Mesenchymal stem cell (in vitro differentiated cells and primary cell): ENCODE data around the gene RBM6.

Experiments used
- DNase-seq: peaks from one replicate; pipeline ENCODE4 v3.0.0-alpha.2; 2013
- H2AFZ ChIP-seq: one replicate; pipeline ENCODE4 v1.6.1; 2013; ENCODE audit warnings: low read depth, mild to moderate bottlenecking, control low read depth, inconsistent platforms, low read length, moderate library complexity
- H2AK5ac ChIP-seq: 2 replicates; pipeline ENCODE4 v1.6.1; 2013; ENCODE audit warnings: low read length, moderate library complexity, mild to moderate bottlenecking, inconsistent platforms; ENCODE audit not compliant: severe bottlenecking
- H2BK120ac ChIP-seq: one replicate; pipeline ENCODE4 v1.6.1; 2013; ENCODE audit warnings: low read depth, mild to moderate bottlenecking, inconsistent platforms, low read length, moderate library complexity
- H2BK12ac ChIP-seq, 2 experiments: one replicate each; pipeline ENCODE4 v1.6.1; 2013; ENCODE audit warnings: inconsistent platforms in 2 of 2, low read length in 2 of 2, mild to moderate bottlenecking in 2 of 2, moderate library complexity in 2 of 2, control low read depth in 1 of 2
- H2BK15ac ChIP-seq: one replicate; pipeline ENCODE4 v1.6.1; 2013; ENCODE audit warnings: mild to moderate bottlenecking, low read depth, inconsistent platforms; ENCODE audit not compliant: poor library complexity, severe bottlenecking
- H2BK5ac ChIP-seq: 2 replicates; pipeline ENCODE4 v1.6.1; 2013; ENCODE audit warnings: low read depth, mild to moderate bottlenecking, low read length, control low read depth, inconsistent platforms; ENCODE audit not compliant: poor library complexity, severe bottlenecking
- H3K14ac ChIP-seq, 2 experiments: one replicate each; pipeline ENCODE4 v1.6.1; 2013; ENCODE audit warnings: inconsistent platforms in 2 of 2, low read length in 2 of 2, control low read depth in 1 of 2, mild to moderate bottlenecking in 1 of 2, moderate library complexity in 1 of 2
- H3K18ac ChIP-seq, 2 experiments: one replicate each; pipeline ENCODE4 v1.6.1; 2013; ENCODE audit warnings: inconsistent platforms in 2 of 2, low read length in 2 of 2, control low read depth in 1 of 2, low read depth in 1 of 2, mild to moderate bottlenecking in 1 of 2
- H3K23ac ChIP-seq, 2 experiments: one replicate each; pipeline ENCODE4 v1.6.1; 2013; ENCODE audit warnings: inconsistent platforms in 2 of 2, low read length in 2 of 2, mild to moderate bottlenecking in 2 of 2, moderate library complexity in 2 of 2, control low read depth in 1 of 2
- H3K27ac ChIP-seq: 2 replicates; pipeline ENCODE4 v1.5.1; 2013; ENCODE audit warnings: mild to moderate bottlenecking, moderate library complexity, low read length, control low read depth, inconsistent platforms; ENCODE audit not compliant: poor library complexity, severe bottlenecking
- H3K27me3 ChIP-seq, 2 experiments: 2 replicates each; pipeline versions ENCODE4 v1.6.1 to v1.7.0; 2013; ENCODE audit warnings: low read length in 2 of 2, mild to moderate bottlenecking in 2 of 2, moderate library complexity in 2 of 2, control low read depth in 1 of 2, inconsistent platforms in 1 of 2; ENCODE audit not compliant: control insufficient read depth in 1 of 2, insufficient read depth in 1 of 2
- H3K36me3 ChIP-seq, 2 experiments: 2 replicates each; pipeline versions ENCODE4 v1.6.1 to v1.7.0; 2013; ENCODE audit warnings: low read length in 2 of 2, control low read depth in 1 of 2, inconsistent platforms in 1 of 2, low read depth in 1 of 2, mild to moderate bottlenecking in 1 of 2; ENCODE audit not compliant: insufficient read depth in 2 of 2, control insufficient read depth in 1 of 2
- H3K4ac ChIP-seq, 2 experiments: one replicate each; pipeline ENCODE4 v1.6.1; 2013; ENCODE audit warnings: inconsistent platforms in 2 of 2, low read length in 2 of 2, mild to moderate bottlenecking in 2 of 2, moderate library complexity in 2 of 2, control low read depth in 1 of 2, low read depth in 1 of 2
- H3K4me1 ChIP-seq: 2 replicates; pipeline ENCODE4 v1.6.1; 2013; ENCODE audit warnings: low read depth, low read length, control low read depth; ENCODE audit not compliant: control insufficient read depth, insufficient read depth
- H3K4me2 ChIP-seq: 2 replicates; pipeline ENCODE4 v1.6.1; 2013; ENCODE audit warnings: low read length, mild to moderate bottlenecking, inconsistent platforms; ENCODE audit not compliant: poor library complexity, severe bottlenecking
- H3K4me3 ChIP-seq, 2 experiments: 2 replicates each; pipeline versions ENCODE4 v1.5.1 to v1.7.0; 2013; ENCODE audit warnings: low read length in 2 of 2, mild to moderate bottlenecking in 2 of 2, control low read depth in 1 of 2, low read depth in 1 of 2; ENCODE audit not compliant: insufficient read depth in 1 of 2
- H3K79me1 ChIP-seq: replicated peaks from 2 replicates; pipeline ENCODE4 v1.6.1; 2013; ENCODE audit warnings: mild to moderate bottlenecking, control low read depth, low read length, inconsistent platforms; ENCODE audit not compliant: poor library complexity, severe bottlenecking
- H3K9ac ChIP-seq: 2 replicates; pipeline ENCODE4 v1.7.0; 2013; ENCODE audit warnings: mild to moderate bottlenecking, low read length, moderate library complexity
- H3K9me3 ChIP-seq: 2 replicates; pipeline ENCODE4 v1.7.0; 2013; ENCODE audit warnings: mild to moderate bottlenecking, low read length; ENCODE audit not compliant: control insufficient read depth
- H4K8ac ChIP-seq: one replicate; pipeline ENCODE4 v1.6.1; 2013; ENCODE audit warnings: inconsistent platforms, mild to moderate bottlenecking, low read length, moderate library complexity
- H4K91ac ChIP-seq: one replicate; pipeline ENCODE4 v1.6.1; 2013; ENCODE audit warnings: mild to moderate bottlenecking, low read length, inconsistent platforms
- WGBS: methylation state at CpG from one replicate; pipeline ENCODE4 v1.1.7; 2013; ENCODE audit warnings: mixed read lengths; 5-methylcytosine and 5-hydroxymethylcytosine counted together

RBM6 gene

DNA sequence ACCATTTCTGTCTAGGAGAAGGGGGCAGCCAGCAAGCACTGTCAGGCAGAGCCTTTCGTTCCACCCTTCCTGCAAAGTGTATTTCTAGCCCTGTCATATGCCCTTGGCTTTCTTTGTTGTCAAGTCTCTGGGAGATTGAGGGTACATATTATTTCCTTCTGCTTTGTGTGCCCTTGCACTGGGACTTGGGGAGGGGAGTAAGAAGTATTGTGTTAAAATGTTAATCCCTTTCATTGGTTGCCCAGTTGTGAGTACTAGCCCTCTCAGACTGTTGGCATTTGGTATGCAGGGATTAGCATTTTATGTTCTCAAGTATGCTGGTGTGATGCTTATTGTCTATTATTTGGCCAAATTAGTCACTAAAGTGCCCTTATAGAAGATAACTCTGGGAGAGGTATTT is 63.9 kb downstream of the RBM6 start:
- H3K9me3 ChIP-seq = no peaks in the 10 kb centered on the region
- H3K9ac ChIP-seq = no peak overlapping the region
- H2BK12ac ChIP-seq = no peak overlapping the region
- H3K36me3 ChIP-seq = peaks cover 9 to 27% of the 10 kb centered on the region in 2 experiments
- no peak overlapping the region for H2AK5ac ChIP-seq
- H3K4ac ChIP-seq = no peak overlapping the region
- no peak overlapping the region for H3K4me2 ChIP-seq
- H2BK15ac ChIP-seq = no peak overlapping the region
- H4K91ac ChIP-seq = no peak overlapping the region
- H2AFZ ChIP-seq = no peak overlapping the region
- no peaks in the 10 kb centered on the region for H3K27me3 ChIP-seq
- no peaks in the 10 kb centered on the region for H3K4me1 ChIP-seq
- no peak overlapping the region for H2BK5ac ChIP-seq
- no peak overlapping the region for H3K23ac ChIP-seq
- H2BK120ac ChIP-seq = no peak overlapping the region
- H3K18ac ChIP-seq = no peak overlapping the region
- DNase-seq = no peak
- no peak overlapping the region for H4K8ac ChIP-seq
- WGBS = 61% methylated on average over 1 of the region's 1 CpG
- H3K14ac ChIP-seq = no peak overlapping the region
- peaks cover 36% of the 10 kb centered on the region for H3K79me1 ChIP-seq
- no peak overlapping the region for H3K27ac ChIP-seq
- no peak overlapping the region for H3K4me3 ChIP-seq

DNA sequence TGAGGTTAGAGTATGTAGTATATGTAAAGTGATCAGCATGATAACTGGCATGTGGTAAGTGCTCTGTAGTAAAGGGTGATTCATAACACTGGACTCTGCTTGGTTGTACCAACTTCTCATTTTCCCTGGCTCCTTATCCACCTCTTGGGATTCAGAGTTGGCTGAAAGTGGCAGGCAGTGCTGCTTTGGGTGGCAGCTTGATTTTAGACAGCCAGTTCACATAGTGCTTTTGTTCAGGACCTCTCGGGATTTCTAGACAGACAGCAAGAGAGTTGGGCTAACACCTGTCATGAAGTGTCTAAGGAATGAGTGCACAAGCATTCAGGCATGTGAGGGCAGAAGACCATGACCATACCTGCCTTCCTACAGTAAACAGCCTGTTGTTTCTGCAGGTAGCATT is 69.0 kb downstream of the RBM6 start:
- H3K4me2 ChIP-seq = no peak overlapping the region
- peaks cover 32% of the 10 kb centered on the region for H3K79me1 ChIP-seq
- no peaks in the 10 kb centered on the region for H3K27me3 ChIP-seq
- H3K23ac ChIP-seq = no peak overlapping the region
- 88% methylated on average over 1 of the region's 1 CpG for WGBS
- H2BK120ac ChIP-seq = no peak overlapping the region
- peaks cover 3% of the 10 kb centered on the region for H3K4me1 ChIP-seq
- H3K27ac ChIP-seq = no peak overlapping the region
- no peak overlapping the region for H2AFZ ChIP-seq
- no peak overlapping the region for H3K4me3 ChIP-seq
- H2BK15ac ChIP-seq = no peak overlapping the region
- H4K8ac ChIP-seq = no peak overlapping the region
- H3K9ac ChIP-seq = no peak overlapping the region
- no peak overlapping the region for H4K91ac ChIP-seq
- no peak overlapping the region for H2BK5ac ChIP-seq
- H3K36me3 ChIP-seq = peaks cover 6 to 9% of the 10 kb centered on the region in 2 experiments
- H3K18ac ChIP-seq = no peak overlapping the region
- DNase-seq = peak; percentile 15
- no peaks in the 10 kb centered on the region for H3K9me3 ChIP-seq
- H2AK5ac ChIP-seq = no peak overlapping the region
- no peak overlapping the region for H3K14ac ChIP-seq
- H3K4ac ChIP-seq = no peak overlapping the region
- no peak overlapping the region for H2BK12ac ChIP-seq

DNA sequence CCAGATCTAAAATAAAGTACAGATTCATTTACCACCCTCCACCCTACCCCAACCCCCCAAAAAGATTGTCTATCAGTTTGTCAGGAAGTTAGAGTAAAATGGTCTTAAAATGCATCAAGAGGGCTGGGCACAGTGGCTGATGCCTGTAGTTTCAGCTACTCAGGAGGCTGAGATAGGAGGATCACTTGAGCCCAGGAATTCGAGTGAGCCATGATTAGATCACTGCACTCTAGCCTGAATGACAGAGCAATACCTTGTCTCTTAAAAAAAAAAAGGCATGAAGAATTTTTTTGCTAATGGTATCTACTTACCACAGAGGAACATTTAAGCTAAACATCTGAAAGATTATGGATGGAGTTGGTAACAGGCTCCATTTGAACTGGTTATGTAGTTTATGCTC is 71.0 kb downstream of the RBM6 start:
- no peak overlapping the region for H2BK15ac ChIP-seq
- H3K9me3 ChIP-seq = no peaks in the 10 kb centered on the region
- no peak overlapping the region for H3K27ac ChIP-seq
- WGBS = no CpG with 5 or more reads among the region's 1 CpG
- H3K18ac ChIP-seq = no peak overlapping the region
- H2AFZ ChIP-seq = no peak overlapping the region
- DNase-seq = peak; percentile 10
- H2BK12ac ChIP-seq = no peak overlapping the region
- no peak overlapping the region for H4K8ac ChIP-seq
- H4K91ac ChIP-seq = no peak overlapping the region
- H2BK5ac ChIP-seq = no peak overlapping the region
- H3K14ac ChIP-seq = no peak overlapping the region
- no peak overlapping the region for H3K4me3 ChIP-seq
- peaks cover 9 to 12% of the 10 kb centered on the region in 2 experiments for H3K36me3 ChIP-seq
- H3K79me1 ChIP-seq = peaks cover 26% of the 10 kb centered on the region
- no peak overlapping the region for H2BK120ac ChIP-seq
- H3K27me3 ChIP-seq = no peaks in the 10 kb centered on the region
- H3K4me1 ChIP-seq = peaks cover 3% of the 10 kb centered on the region
- H3K4me2 ChIP-seq = no peak overlapping the region
- H2AK5ac ChIP-seq = no peak overlapping the region
- no peak overlapping the region for H3K23ac ChIP-seq
- H3K4ac ChIP-seq = no peak overlapping the region
- no peak overlapping the region for H3K9ac ChIP-seq

DNA sequence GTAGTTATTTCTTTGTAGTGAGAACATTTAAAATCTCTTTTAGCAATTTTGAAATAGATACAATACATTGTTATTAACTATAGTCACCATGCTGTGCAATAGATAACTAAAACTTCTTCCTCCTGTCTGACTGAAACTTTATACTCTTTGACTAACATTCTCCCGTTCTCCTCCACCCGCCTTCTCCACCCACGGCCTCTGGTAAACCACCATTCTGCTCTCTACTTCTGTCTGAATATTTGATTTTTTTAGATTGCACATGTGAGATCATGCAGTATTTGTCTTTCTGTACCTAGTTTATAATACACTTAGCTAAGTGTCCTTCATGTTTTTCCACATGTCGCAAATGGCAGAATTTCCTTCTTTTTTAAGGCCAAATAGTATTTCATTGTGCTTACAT is 76.0 kb downstream of the RBM6 start:
- H3K9me3 ChIP-seq = no peaks in the 10 kb centered on the region
- no peak overlapping the region for H2BK120ac ChIP-seq
- H3K27me3 ChIP-seq = no peaks in the 10 kb centered on the region
- H3K4me1 ChIP-seq = no peaks in the 10 kb centered on the region
- no peak overlapping the region for H2BK5ac ChIP-seq
- peaks cover 11 to 38% of the 10 kb centered on the region in 2 experiments for H3K36me3 ChIP-seq
- no peak overlapping the region for H2BK12ac ChIP-seq
- WGBS = 100% methylated on average over 2 of the region's 4 CpGs
- H2AFZ ChIP-seq = no peak overlapping the region
- no peak overlapping the region for H3K4me2 ChIP-seq
- no peak overlapping the region for H4K8ac ChIP-seq
- no peak overlapping the region for H3K4me3 ChIP-seq
- no peak overlapping the region for H3K23ac ChIP-seq
- peaks cover 25% of the 10 kb centered on the region for H3K79me1 ChIP-seq
- no peak overlapping the region for H2BK15ac ChIP-seq
- H3K27ac ChIP-seq = no peak overlapping the region
- no peak overlapping the region for H3K18ac ChIP-seq
- H3K4ac ChIP-seq = no peak overlapping the region
- H4K91ac ChIP-seq = no peak overlapping the region
- no peak overlapping the region for H3K14ac ChIP-seq
- no peak overlapping the region for H3K9ac ChIP-seq
- no peak for DNase-seq
- H2AK5ac ChIP-seq = no peak overlapping the region
